ENCODE results near the gene ULBP2.

DNA sequence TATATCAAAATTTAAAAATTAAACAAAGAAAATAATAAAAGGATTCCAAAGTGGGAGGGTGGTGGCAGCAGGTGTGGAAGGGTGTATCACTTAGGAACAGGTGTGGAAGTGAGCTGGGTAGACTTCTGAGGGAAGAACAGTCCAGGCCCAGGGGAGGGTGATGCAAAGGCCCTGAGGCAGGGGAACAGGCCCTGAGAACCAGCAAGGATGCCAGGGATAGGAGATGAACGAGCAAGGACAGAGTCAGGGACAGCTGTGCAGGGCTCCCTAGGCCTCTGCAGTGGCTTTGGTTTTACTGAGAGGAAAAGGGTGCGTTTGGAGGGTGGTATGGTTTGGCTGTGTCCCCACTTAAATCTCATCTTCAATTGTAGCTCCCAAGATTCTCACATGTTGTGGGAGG is 34.5 kb upstream of the ULBP2 start:
- TF ChIP-seq, protein P1, sequence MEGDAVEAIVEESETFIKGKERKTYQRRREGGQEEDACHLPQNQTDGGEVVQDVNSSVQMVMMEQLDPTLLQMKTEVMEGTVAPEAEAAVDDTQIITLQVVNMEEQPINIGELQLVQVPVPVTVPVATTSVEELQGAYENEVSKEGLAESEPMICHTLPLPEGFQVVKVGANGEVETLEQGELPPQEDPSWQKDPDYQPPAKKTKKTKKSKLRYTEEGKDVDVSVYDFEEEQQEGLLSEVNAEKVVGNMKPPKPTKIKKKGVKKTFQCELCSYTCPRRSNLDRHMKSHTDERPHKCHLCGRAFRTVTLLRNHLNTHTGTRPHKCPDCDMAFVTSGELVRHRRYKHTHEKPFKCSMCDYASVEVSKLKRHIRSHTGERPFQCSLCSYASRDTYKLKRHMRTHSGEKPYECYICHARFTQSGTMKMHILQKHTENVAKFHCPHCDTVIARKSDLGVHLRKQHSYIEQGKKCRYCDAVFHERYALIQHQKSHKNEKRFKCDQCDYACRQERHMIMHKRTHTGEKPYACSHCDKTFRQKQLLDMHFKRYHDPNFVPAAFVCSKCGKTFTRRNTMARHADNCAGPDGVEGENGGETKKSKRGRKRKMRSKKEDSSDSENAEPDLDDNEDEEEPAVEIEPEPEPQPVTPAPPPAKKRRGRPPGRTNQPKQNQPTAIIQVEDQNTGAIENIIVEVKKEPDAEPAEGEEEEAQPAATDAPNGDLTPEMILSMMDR (IDR thresholded peaks at IDR 0.05), result no peak
- no peak for TF ChIP-seq ZFX (IDR thresholded peaks at IDR 0.05; ENCODE audit: borderline replicate concordance)
